T-helper 2 cell (primary cell): ENCODE data around the gene VAV2.

ENCODE experiments used
- DNase-seq, 5 experiments: peaks; one replicate each; pipeline versions ENCODE4 v3.0.0 to v3.0.0-alpha.2; 2012 to 2022

VAV2 gene

DNA sequence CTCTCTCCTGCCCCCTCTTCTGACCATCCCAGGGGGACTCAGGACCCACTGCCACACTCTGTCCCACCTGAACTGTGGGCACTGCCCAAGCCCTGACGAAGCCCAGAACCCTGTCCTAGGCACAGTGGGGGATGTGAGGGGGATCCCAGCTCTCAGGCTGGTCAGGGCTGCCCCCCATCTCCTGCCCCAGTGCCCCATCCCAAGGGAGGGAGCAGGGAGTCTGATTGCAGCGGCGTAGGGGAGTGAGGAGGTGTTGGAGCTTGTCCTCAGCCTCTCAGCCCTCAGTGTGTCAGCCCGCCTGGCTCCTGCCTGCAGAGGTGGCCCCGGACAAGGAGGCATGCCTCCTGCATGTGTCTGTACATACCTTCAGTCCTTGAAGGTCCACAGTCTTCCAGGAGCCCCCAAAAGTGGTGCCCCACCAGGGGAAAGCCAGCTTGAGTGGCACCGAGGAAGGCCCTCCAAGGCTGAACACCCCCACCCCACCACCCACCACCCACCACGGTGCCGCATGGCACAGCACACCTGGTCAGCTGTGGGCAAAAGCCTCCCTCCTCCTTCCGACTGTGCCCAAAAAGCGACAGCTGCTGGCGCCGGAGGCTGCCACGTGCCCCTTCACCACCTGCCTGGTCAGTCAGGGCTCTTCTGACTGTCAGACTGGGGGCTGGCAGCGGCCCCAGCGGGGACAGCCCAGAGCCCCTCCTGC is 254.9 kb downstream of the VAV2 start:
- DNase-seq, result no peak

DNA sequence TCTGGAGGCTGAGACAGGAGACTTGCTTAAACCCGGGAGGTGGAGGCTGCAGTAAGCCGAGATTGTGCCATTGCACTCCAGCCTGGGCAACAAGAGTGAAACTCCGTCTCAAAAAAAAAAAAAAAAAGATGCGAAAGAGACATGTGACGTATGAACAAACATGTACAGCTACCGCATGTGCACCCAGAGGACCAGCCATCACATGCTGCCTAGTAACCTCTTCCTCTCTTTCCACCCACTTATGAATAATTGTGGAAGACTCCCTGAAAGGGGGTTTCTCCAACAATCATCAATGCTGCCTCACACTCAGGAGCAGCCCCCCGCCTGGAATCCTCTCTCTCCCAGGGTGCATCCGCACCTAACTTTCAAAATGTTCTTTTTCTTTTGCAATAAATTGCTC is 256.2 kb downstream of the VAV2 start:
- DNase-seq, result no peak

GRCh38 chr9:133735415-133735775 is 256.7 kb downstream of the VAV2 start:
- no peak for DNase-seq

- DNase-seq, result no peak
Observed at GRCh38 chr9:133734590-133735414, 257.3 kb downstream of the VAV2 start.

DNA sequence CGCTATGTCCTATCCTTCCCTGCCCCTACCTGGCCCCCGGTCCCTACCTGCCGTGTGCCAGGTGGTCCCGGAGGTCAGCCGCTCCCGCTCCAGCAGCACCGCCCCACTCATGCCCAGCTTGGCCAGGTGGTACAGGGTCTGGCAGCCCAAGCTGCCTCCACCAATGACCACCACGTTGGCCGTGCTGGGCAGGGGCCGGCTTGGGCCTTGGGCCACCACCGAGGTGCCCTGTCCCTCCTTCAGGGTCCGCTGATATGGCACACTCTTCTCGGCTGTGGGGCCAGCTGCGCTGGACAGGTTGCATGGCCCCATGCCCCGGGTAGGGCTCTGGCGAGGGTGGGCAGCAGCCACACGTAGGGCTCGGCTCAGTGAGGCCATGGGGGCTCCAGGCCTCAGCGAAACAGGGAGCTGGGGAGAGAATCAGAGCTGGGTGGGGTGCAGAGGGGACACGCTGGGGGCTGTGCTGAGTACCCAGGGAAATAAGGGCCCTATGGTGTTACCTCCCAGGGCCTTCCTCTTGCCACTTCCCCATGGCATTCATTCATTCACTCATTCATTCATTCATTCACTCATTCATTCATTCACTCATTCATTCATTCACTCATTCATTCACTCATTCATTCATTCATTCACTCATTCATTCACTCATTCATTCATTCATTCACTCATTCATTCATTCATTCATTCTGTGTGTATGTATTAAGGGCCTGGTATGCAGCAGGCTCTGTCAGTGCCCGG is 258.2 kb downstream of the VAV2 start:
- DNase-seq, result no peak

DNA sequence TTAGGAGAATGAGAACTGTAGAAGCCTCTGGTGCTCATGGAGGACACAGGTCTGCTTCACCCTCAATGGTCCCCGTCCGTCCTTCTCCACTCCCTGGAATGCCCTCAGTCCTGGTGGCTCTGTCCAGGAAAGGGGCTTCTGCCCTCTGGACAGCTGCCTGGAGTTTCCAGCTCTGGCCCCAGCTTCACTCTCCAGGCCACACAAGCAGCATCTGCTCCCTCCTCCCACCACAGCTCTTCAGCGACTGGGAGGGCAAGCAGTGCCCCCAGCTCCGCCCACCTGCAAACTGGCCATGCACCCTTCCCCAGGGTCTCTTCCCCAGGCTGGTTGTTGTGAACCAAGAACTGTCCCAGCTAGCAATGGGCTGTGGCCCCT is 258.7 kb downstream of the VAV2 start:
- DNase-seq, result no peak

- DNase-seq, result no peak
Observed at GRCh38 chr9:133732639-133733408, 259.3 kb downstream of the VAV2 start.

GRCh38 chr9:133731876-133732638 is 260.1 kb downstream of the VAV2 start:
- no peak for DNase-seq

GRCh38 chr9:133730994-133731715 is 261.0 kb downstream of the VAV2 start:
- no peak for DNase-seq

- no peak for DNase-seq
Observed at GRCh38 chr9:133729617-133730281, 262.4 kb downstream of the VAV2 start.

- no peak for DNase-seq
Observed at GRCh38 chr9:133728856-133729616, 263.1 kb downstream of the VAV2 start.

DNA sequence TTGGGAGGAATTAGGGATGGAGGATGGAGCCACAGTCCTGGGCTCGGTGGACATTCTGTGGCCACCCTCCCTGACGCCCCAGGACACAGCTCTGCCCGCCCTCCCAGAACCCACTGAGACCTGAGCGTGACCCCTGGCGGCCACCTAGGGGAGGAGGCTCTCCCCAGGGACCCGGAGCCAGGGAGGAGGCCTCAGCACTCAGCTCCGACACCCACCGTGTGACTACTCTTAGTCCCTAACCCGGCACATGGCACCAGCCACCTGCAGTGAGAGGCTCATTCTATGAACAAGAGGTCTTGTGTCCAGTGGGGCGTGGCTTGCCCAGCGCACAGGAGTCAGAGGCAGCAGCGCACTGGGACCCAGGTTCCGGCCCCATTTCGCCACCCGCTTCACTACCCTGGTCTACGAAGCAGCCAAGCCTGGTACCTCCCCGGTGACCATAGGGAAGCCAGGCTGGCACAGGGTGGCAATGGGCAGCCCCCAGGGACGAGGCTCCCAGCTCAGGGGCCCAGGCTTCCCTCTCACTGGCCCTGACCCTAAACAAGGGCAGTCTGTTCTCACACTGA is 264.2 kb downstream of the VAV2 start:
- no peak for DNase-seq

GRCh38 chr9:133727277-133727875 is 264.7 kb downstream of the VAV2 start:
- DNase-seq, result no peak

- DNase-seq, result peak in 4 of 5 experiments; percentile 31 to 55 (median 48)
Observed at GRCh38 chr9:133726401-133727276, 265.5 kb downstream of the VAV2 start.

- no peak for DNase-seq
Observed at GRCh38 chr9:133725886-133726285, 266.2 kb downstream of the VAV2 start.

GRCh38 chr9:133718563-133719315 is 273.4 kb downstream of the VAV2 start:
- DNase-seq, result peak in 1 of 5 experiments; percentile 7
